Daoy (cell line): ENCODE data around the gene LAMB1. TPM values are rescaled to one million over a fixed set of nuclear protein-coding genes. Genes with fewer than 3 reads are reported as not detected.

Source experiments
- DNase-seq: peaks from one replicate; pipeline ENCODE4 v3.0.0-alpha.2; 2015; ENCODE audit warnings: low read depth
- total RNA-seq: library from RNA; depleted of rRNA; stranded (reverse); fragments of >200 nt; shearing (Covaris generic); gene quantifications from 2 replicates; pipeline ENCODE4 v1.2.3, GENCODE V29; 2014

The LAMB1 gene
- total RNA-seq, 1 experiment from 2014 or later, result 179 TPM

DNA sequence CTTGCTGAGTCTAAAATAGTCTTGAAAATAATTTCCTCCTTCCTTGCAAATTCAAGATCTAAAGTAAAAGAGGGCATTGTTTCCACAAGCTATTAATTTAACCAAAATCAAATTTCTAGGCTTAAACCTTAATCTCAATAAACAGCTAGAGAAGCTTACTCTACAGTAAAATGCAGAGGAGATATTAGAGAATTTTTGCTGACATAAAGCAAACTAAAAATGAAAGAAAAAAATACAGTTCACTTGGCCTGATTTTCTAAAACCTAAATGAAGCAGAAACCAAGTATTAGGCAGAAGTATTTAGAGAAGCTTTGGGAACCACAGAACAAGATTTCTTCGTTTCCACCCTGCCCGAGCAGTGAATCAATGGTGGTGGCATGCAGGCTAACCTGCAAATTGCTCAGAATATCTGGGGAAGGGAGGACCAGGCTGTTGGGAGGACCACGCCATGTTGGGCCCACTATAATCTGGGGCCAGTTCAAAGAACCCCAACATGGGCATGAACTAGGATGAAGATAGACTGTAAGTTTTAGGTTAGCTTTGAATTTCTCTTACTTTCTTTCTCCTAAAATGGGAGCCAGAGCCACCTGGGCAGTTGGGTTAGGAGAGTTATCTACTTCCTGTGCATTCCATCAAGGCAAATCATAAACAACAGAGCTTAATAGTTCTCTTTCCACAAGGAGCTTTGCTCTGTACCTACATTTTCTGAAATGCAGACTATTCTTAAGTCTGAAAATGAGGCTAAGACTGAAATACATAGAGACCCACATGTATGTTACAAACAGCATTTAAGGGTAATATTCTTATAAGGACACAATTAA is 4.1 kb downstream of the LAMB1 start:
- peak; percentile 58 for DNase-seq

DNA sequence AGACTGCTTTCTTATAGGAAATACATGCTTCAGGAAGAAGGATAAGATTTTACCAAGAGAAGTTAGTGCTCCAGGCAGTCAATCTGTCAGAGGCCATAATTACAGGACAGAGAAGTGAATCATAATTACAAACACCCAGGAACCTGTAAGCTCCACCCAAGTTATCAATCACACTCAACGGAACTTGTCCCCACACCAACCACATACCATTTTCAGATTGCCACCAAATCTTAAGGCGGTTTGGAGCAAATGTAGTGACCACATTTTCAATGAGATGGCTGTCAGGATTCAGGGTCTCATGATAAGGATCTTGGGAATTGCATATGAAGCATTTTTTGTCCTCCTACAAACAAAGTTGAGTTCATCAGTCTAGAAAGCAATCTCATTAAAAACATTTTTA is 4.8 kb downstream of the LAMB1 start:
- DNase-seq, result peak; percentile 87

DNA sequence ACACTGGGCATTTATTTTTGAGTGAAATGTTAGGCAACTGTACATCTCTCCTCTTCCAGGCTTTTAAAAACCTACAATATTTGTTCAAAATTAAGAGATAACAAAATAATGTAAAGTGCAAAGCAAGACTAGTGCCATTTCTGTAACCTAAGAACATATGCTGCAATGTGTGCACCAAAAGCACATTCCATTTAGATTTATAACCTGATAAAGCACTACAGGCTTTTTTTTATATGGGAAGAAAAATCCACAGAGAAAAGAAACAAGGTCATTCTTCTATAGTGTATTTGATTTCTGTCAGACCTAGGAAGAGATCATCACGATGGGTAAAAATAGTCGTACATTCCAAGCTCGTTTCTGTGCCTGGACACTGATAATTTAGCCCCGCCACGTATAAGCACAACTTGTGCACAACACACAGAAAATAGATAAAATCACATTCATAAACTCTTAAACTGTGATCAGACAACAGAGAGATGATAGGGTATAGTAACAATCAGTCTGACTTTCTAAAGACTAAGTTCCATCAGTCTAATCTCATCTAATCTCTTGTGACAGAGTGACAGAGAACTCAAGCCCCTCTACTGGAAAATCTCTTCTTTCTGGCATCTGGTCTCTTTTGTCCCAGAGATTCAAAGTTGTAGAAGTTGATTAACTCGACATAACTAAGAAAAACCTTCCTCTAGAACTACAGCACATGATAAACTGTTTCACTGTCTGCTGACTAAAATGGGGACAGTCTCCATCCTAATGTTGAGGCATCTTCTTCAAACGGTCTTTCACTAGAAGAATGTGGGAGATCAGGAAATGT is 6.7 kb downstream of the LAMB1 start:
- peak; percentile 58 for DNase-seq

DNA sequence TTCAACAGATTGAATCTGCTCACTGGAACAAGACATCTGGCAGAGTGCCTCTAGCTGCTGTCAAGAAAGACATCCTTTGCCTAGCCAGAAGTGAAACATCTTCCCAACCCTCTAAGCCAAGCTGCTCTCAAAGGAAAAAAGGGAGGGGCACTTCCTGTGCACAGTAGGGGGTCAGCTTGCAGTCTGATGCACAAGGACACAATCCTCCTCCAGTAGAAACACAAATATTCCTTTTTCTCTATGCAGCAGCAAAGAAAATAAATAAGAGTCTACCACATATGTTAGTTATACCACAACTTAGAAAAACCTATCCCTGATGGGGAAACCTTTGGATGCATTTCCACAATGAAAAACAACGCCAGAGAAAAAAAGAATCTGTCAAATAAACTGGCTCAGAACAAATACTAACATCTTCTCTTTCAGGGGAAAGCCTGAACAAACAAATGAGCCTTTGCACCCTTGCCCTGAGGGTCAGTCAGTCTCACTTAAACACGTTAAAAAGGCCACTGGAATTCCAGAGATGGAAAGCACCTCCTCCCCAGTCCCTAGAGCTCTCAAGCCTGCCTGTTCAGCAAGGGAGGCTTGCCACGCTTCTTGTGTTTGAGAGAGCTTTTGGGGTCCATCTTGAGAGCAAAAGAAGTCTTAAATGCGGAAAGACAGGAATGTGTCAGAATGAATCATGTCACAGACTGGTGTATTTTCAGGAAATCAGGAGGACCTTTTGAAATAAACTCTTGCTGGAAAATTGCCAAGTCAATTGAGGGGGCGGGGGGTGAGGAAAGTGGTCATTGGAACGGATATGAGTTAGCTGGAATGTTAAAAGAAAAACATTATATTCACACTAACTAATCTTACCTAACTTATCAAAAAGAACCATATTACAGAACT is 7.5 kb downstream of the LAMB1 start:
- DNase-seq, result peak; percentile 95

DNA sequence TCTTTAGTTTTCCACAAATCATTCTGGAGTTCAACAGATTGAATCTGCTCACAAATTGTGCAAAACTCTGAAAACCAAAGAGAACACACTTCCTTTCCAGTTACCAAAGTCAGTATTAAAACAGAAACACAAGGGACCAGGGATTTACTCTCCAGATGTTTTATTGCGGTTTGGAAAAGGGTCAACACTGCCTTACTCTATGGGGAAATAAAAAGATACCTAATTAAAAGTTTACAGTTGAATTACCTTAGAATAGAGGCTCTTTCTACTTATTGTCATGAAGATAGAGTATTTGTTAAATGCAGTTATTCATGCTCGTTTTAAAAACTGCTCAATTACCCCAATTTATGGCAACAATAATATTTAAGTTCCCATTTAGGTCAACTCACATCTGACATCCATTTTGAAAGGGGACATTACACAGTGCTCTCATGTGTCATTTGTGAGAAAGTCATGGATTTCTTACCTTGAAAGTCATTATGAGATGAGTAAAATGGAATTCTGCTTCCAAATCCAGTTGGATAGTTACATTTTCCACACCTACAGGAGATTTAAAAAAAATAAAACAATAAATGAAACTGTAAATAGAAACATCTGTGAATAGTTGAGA is 8.4 kb downstream of the LAMB1 start:
- no peak for DNase-seq

DNA sequence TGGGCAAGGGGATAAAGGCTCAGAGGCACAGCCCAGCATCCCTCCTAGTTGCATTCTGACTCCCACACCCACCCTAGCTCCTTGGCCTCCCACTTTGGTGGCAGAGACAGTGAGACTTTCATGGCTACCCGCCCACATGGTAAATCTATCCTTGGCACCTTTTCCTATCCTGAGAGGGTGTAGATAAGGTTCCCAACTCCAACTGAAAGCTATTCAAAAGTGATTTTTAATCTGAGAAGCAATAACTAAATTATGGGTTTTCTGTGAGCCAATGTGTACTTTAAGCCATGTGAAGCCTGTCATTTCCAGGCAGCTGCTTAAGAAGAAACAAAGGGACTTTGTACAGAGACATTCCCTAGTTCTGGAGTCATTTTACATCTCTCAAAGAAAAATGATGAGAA is 9.1 kb downstream of the LAMB1 start:
- DNase-seq, result no peak

DNA sequence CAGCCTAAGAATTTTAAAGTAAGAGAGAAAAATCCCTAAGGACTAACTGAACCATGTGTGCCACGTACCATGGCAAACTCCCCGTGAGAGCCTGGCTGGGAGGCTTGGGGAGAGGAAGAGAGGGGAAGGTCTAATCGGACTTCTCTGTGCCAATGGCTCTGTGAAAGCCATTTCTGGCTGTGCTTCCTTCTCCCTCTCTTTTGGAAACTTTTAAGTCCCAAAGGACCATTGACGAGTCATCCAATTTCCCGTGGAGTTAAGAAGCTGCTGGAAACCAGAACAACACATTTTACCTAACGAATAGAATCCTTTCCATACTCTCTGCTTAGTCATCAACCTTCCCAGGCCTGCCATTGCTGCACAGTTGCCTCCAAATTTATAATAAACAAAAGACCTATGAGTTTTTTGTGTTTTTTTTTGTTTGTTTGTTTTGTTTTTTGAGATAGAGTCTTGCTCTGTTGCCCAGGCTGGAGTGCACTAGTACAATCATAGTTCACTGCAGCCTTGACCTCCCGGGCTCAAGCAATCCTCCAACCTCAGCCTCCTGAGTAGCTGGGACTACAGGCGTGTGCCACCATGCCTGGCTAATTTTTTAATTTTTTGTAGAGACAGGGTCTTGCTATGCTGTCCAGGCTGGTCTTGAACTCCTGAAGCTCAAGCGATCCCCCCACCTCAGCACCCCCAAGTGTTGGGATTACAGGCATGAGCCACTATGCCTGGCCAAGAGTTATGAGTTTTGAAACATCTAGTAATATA is 13.2 kb downstream of the LAMB1 start:
- peak; percentile 41 for DNase-seq

DNA sequence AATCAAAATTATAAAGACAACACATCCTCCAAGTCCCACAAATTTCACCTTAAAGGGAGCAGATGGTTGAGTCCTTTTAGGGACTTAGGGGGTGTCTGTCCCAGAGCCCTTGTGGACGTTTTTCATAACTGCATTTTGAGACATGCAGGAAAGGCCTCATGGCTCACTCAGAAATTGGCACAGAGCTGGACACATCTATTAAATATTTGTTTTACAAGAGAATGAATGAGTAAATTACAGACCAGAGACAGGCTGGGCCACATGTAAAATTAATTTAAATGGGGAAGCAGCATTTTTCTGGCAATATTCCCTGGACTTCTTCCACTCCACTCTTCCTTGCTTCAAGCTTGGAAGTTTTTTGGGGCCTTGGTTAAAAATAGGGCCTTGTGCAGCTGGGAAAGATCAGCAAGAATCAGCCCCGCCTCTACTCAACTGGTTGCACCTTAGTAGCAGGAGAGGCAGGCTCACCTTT is 20.0 kb downstream of the LAMB1 start:
- DNase-seq, result no peak

DNA sequence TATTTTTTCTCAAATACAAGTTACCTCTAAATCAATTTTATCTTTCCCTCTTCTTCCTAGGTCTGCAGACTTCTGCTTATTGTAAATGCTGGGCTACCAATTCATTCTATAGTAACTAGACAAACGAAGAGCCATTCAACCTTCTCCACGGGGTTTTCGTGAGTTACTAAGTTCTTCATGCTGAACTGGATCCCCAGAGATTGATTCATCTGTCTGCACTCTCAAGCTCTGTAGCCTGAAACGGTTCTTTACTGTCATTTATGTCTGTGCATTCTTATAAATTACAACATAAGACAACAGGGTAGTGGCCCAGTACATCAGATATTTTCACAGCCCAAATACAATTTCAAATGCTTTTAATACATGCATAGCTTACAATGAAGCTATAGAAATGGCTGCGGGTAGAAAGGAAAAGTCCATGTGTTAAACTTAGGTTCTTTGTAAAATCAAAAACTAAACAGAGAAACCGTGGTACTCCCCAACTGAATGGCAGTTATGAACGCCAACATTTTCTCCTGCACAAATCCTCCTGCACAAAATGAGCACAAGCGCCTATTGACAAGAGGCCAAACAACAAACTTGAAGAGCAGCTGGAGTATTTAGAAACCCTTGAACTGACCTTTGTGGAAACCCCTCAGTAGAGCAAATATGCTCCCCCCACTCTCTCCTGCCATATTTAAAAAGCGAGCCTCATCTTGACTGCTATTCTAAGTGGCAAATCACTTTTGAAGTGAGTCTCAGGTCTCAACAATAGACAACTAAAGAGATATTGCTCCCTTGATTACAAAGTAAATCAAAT is 20.7 kb downstream of the LAMB1 start:
- DNase-seq, result no peak

DNA sequence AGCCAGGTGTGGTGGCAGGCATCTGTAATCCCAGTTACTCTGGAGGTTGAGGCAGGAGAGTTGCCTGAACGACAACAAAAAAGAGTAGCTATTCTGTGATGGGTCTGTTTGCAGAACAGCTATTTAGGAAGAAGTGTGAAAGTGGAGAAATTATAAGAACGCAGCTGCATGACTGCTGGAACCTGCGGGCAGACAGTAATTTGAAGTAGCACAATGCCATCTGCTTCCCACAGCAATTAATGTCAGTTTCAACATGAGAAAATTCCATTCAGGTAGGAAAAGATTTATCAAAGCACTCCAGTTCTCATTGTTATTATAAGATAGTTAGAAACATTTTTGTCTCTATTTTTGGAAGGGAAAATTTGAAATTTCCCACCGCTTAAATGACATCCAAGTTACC is 21.5 kb downstream of the LAMB1 start:
- no peak for DNase-seq

DNA sequence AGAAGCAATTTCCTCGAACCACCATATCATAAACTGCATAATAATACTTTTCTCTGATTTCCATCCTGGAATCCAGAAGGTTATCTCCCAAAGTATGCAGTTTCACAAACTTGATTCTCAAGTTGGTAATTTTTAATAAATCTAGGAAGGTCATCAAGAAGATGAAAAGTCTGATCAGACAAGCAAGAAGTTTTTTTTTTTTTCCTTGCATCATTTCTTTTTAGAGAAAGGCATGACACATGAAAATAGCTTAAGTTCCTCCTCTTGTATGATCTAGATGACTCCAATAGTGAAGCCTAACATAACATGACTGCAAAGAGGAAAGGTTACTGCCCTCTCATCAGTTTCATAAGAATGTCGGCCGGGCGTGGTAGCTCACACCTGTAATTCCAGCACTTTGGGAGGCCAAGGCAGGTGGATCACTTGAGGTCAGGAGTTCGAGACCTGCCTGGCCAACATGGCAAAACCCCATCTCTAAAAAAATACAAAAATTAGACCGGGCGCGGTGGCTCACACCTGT is 22.2 kb downstream of the LAMB1 start:
- DNase-seq, result no peak

DNA sequence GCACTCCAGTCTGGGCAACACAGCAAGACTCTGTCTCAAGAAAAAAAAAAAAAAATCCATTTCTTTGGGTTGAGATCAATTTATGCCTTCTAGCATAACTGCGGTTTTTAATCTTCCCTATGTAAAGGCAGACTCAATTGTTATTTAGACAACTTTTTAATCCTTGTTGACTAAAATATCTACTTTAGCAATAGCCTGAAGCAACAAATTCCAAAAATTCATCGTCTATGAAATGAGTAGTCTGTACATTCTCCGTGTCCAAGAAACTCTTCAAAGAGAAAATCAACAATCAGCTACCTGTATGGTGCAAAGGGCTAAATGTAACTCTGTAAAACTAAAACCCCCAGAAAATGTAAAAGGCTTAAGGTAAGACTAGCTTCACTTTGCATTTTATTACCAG is 22.8 kb downstream of the LAMB1 start:
- DNase-seq, result no peak

DNA sequence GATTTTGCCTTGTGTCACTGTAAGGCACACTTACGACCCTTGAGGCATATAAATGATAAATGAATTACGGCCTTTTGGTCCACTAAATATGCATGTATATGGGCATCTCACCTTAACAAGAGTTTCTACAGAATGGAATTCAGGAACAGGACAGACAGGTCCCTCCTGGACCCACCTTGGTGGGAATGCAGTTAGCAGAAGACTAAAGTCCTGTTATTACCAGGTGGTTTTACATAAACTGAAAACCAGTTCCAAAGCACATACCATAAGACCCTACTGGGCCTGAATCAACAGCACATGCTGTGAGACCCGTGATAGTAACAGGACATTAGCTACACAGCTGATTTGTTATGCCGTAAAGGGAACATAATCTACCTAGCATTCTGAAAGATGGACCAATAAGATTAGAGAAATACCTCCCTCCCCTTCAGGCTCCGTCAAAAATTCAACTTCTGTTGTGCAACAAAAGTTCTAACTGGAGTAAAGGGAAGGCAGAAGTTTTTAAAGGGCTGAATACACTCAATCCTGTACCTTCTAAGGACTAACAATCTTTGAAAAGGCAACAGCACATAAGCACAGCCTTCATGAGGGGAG is 24.0 kb downstream of the LAMB1 start:
- no peak for DNase-seq

DNA sequence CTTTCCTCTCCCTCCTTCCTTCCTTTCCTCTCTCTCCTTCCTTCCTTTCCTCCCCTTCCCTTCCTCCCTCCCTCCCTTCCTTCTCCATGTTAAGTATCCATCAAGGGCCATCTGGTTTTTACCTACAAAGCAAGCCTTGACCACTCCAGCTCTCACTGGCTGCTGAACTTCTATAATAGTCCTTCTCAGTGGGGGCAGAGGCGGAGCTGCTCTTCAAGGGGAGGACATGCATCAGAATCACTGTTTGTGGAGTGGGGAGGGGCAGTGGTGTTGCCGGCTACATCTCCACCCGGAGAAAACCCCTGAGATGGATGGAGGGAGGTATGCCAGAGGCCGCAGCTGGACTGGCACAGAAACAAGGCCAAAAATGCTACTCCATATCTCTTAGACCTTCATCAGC is 25.9 kb downstream of the LAMB1 start:
- no peak for DNase-seq

DNA sequence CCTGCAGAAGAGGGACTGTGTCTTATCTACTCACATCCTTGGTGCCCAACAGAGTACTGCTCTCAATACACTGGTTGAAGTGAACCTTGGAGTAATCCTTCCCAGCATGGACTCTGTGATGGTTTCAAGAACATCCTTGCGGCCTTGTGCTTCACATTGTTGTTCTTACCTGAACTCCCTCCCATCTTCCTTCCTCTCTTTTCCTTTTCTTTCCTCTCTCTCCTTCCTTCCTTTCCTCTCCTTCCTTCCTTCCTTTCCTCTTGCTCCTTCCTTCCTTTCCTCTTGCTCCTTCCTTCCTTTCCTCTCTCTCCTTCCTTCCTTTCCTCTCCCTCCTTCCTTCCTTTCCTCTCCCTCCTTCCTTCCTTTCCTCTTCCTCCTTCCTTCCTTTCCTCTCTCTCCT is 26.3 kb downstream of the LAMB1 start:
- DNase-seq, result no peak

DNA sequence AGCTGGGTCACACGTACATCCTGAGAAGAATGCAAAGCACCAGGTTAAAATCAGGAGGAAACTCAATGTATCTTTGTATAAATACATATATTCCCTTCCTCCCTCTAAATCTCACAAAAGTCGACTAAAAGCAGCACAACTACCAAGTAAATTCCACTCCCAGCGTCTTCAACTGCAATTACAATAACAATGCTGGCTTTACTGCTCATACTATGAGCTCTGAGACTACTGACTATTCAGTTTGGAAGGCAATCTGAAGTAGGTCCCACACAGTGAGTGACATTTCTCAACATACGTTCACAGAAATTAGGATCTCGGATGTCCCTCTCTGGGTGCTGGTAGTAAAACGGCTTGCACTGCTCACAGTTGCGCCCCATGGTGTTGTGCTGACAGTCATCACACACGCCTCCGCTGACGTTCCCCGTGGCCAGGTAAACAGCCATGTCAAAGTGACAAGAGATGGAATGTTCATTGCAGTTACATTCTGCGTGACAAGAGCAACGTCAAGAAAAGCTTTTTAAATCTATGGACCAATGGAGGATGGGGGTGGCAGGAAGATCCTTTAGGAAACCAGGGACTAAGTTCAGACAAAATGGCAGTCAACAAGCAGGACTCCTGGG is 27.5 kb downstream of the LAMB1 start:
- DNase-seq, result no peak

DNA sequence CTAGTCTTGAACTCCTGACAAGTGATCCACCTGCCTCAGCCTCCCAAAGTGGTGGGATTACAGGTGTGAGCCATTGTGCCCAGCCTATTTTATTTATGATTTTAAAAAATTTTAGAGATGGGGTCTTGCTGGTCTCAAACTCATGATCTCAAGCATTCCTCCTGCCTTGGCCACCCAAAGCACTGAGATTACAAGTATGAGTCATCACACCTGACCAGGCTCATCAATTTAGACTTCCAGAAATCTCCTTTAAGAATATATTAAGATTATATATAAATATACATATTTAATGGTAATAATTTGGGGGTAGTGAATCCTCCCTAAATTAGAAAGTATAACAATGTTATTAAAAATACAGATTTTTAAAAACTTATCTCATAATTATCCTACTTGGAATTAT is 29.1 kb downstream of the LAMB1 start:
- DNase-seq, result no peak

DNA sequence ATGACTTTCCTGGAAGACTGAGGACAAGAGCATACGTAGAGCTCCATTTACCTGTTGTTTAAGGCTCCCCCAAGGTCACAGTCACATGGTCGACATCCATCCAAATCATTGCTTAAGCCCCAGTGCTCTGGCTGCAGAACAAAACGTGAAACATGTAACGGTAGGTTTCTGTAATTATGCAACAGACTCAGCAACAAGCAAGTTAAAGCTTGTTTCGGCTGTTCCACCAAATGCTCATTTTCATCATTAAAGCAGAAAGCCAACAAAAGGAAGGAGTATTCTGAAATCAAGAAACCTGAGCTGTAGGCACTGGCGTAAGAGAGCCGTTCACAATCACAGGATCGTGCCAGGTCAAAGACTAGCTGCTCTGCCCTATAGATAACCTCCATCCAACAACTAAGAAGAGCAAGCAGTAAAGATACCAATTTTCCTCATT is 30.0 kb downstream of the LAMB1 start:
- no peak for DNase-seq

DNA sequence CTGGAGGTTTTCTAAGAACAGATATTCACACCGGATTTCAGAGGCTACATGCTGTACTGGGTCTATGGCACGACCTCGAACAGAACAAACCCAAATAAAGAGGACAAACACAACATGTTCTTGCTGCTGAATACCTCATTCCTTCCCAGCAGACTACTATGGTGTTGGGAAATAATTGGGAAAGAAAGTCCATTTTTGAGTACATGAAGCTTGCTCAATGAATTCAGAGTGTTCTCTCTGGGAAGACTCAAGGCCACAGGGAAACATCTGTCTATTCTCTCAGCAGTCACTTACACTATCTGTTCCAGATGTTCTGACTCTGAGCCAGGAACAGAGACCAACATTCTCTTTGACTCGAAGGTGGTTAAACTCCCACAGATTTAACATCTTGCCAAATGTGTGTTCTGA is 30.9 kb downstream of the LAMB1 start:
- no peak for DNase-seq
